GM23338 (cell line): ENCODE results near the gene ADAMTS10. TPM values are rescaled to one million over a fixed set of nuclear protein-coding genes. Genes with fewer than 3 reads are reported as not detected.
A peak's percentile ranks its signal among the peaks of the same experiment; 100 is the strongest.

Experiments used
- ATAC-seq: fragments of 200-7000 bp; cut with Tn5 transposase; 3 replicates; pipeline ENCODE4 v1.9.1; 2020
- DNase-seq: peaks from one replicate; pipeline ENCODE4 v3.0.0-alpha.2; 2015; ENCODE audit warnings: low spot score
- H2AFZ ChIP-seq: fragments of 200-600 bp; sonication (generic); 2 replicates; pipeline ENCODE4 v1.8.0; 2016; ENCODE audit warnings: antibody characterized with exemption, mild to moderate bottlenecking, moderate library complexity
- H3F3A ChIP-seq: fragments of 200-600 bp; sonication (generic); replicated peaks from 2 replicates; pipeline ENCODE4 v1.8.0; 2017; ENCODE audit warnings: antibody characterized with exemption, mixed run types, low read depth
- H3K27ac ChIP-seq: fragments of 200-600 bp; sonication (generic); 2 replicates; pipeline ENCODE4 v1.6.1; 2016; ENCODE audit warnings: low read depth
- H3K27me3 ChIP-seq: fragments of 200-600 bp; sonication (generic); 2 replicates; pipeline ENCODE4 v1.8.0; 2016; ENCODE audit warnings: mild to moderate bottlenecking, mixed run types, moderate library complexity; ENCODE audit not compliant: insufficient read depth
- H3K36me3 ChIP-seq: fragments of 200-600 bp; sonication (generic); 2 replicates; pipeline ENCODE4 v1.8.0; 2016; ENCODE audit warnings: mild to moderate bottlenecking; ENCODE audit not compliant: insufficient read depth
- H3K4me1 ChIP-seq: fragments of 200-600 bp; sonication (generic); 2 replicates; pipeline ENCODE4 v1.8.0; 2016; ENCODE audit warnings: mild to moderate bottlenecking, moderate library complexity; ENCODE audit not compliant: insufficient read depth
- H3K4me2 ChIP-seq: fragments of 200-600 bp; sonication (generic); 2 replicates; pipeline ENCODE4 v1.7.1; 2017; ENCODE audit warnings: mixed run types
- H3K4me3 ChIP-seq: fragments of 200-600 bp; sonication (generic); 2 replicates; pipeline ENCODE4 v1.6.1; 2016; ENCODE audit warnings: mixed run types
- H3K79me2 ChIP-seq: fragments of 200-600 bp; sonication (generic); replicated peaks from 2 replicates; pipeline ENCODE4 v1.8.0; 2017; ENCODE audit warnings: mild to moderate bottlenecking; ENCODE audit not compliant: insufficient read depth
- H3K9me2 ChIP-seq: fragments of 200-600 bp; sonication (generic); 2 replicates; pipeline ENCODE4 v1.8.0; 2017; ENCODE audit not compliant: insufficient read depth
- H4K20me1 ChIP-seq: fragments of 200-600 bp; sonication (generic); replicated peaks from 2 replicates; pipeline ENCODE4 v1.8.0; 2017; ENCODE audit warnings: mild to moderate bottlenecking; ENCODE audit not compliant: insufficient read depth
- H3K27ac Mint-ChIP-seq: 2 replicates; pipeline ENCODE4 v1.8.0; 2020; ENCODE audit warnings: inconsistent platforms, mild to moderate bottlenecking, moderate library complexity, mixed read lengths
- H3K27me3 Mint-ChIP-seq: 3 replicates; pipeline ENCODE4 v1.8.0; 2022; ENCODE audit warnings: low read depth, mild to moderate bottlenecking, moderate library complexity, mixed read lengths, inconsistent platforms; ENCODE audit not compliant: insufficient read depth, poor library complexity
- H3K36me3 Mint-ChIP-seq: 3 replicates; pipeline ENCODE4 v1.8.0; 2021; ENCODE audit warnings: low read depth, mild to moderate bottlenecking, inconsistent platforms, moderate library complexity, mixed read lengths
- H3K4me1 Mint-ChIP-seq: 3 replicates; pipeline ENCODE4 v1.8.0; 2020; ENCODE audit warnings: mild to moderate bottlenecking, inconsistent platforms, mixed read lengths
- H3K4me3 Mint-ChIP-seq: 3 replicates; pipeline ENCODE4 v1.8.0; 2021; ENCODE audit warnings: moderate library complexity, mild to moderate bottlenecking, inconsistent platforms, mixed read lengths
- H3K9me3 Mint-ChIP-seq: 3 replicates; pipeline ENCODE4 v1.8.0; 2020; ENCODE audit warnings: moderate library complexity, mild to moderate bottlenecking, inconsistent platforms, mixed read lengths
- CREB1 ChIP-seq: fragments of 250-450 bp; sonication (Bioruptor Pico); IDR thresholded peaks from 2 replicates; pipeline ENCODE4 v1.5.0; 2020; ENCODE audit warnings: low read depth, mild to moderate bottlenecking, moderate library complexity
- CTCF ChIP-seq, 2 experiments: fragments of 200-600 bp in 1 of 2; sonication (generic) in 1 of 2; conservative IDR thresholded peaks; 2 replicates each; pipeline versions ENCODE4 v1.5.1 to v1.6.1; 2016 to 2017; ENCODE audit warnings: antibody characterized with exemption in 2 of 2, low read depth in 2 of 2, mild to moderate bottlenecking in 2 of 2, moderate library complexity in 1 of 2
- ETS1 ChIP-seq: IDR thresholded peaks from 2 replicates; pipeline ENCODE4 v1.6.1; 2016; ENCODE audit warnings: antibody characterized with exemption
- JUNB ChIP-seq: IDR thresholded peaks from one replicate; pipeline ENCODE4 v1.6.1; 2016; ENCODE audit warnings: antibody characterized with exemption; ENCODE audit not compliant: unreplicated experiment
- ZNF114 ChIP-seq: fragments of 250-450 bp; sonication (Bioruptor Pico); IDR thresholded peaks from 2 replicates; pipeline ENCODE4 v1.5.0; 2020; ENCODE audit warnings: mild to moderate bottlenecking, moderate library complexity
- polyA plus RNA-seq: library from polyadenylated mRNA; unstranded; fragments of >200 nt; fragmentation: Nextera tagmentation; extraction: Ambion mirVana; gene quantifications from 2 replicates; pipeline ENCODE4 v1.2.1, GENCODE V29; 2016
- total RNA-seq: library from RNA; depleted of rRNA; stranded (reverse); fragments of >200 nt; shearing (Covaris generic); gene quantifications from 2 replicates; pipeline ENCODE4 v1.2.3, GENCODE V29; 2014
- TF ChIP-seq, protein P1 (sequence below): IDR thresholded peaks from one replicate; pipeline ENCODE4 v1.6.1; 2018; ENCODE audit warnings: antibody characterized with exemption; ENCODE audit not compliant: unreplicated experiment

The ADAMTS10 gene
- total and polyA plus RNA-seq, 2 experiments from 2014 or later: 5.0 to 25.9 TPM

DNA sequence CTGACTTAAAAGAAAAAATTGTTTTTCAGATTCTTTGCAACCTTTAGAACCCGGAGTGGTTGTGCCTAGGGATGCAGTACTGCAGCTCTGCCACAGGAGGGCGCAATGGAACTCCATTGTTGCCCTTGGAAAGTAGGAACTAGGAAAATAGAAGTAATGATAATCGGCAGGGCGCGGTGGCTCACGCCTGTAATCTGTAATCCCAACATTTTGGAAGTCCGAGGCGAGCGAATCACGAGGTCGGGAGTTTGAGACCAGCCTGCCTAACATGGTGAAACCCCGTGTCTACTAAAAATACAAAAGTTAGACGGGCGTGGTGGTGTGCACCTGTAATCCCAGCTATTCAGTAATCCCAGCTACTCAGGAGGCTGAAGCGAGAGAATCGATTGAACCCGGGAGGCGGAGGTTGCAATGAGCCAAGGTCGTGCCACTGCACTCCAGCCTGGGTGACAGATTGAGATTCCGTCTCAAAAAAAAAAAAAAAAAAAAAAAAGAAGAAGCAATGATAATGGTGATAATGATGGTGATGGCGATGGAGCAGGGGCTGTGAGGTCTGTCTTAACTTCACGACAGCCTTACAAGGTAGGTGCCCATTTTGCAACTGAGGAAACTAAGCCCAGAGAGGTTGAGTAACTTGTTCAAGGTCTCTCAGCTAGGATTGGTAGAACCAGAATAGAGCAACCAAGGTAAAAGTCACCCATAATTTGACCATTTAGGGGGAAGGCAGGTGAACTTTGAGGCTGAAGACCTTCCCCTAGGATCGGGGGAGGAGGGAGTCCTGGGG lies 5.5 kb upstream of the ADAMTS10 start:
- Mint-ChIP-seq H3K4me1 (peaks cover 10% of the 10 kb centered on the region; the same call in 2 of the 3 replicates), H3K27ac (no peak overlapping the region), H3K27me3 (peaks cover 24% of the 10 kb centered on the region), H3K36me3 (no peaks in the 10 kb centered on the region), H3K4me3 (no peak overlapping the region), H3K9me3 (peaks cover 2% of the 10 kb centered on the region; the same call in 1 of the 3 replicates)
- Histone ChIP-seq H3K79me2 (no peaks in the 10 kb centered on the region), H4K20me1 (no peaks in the 10 kb centered on the region), H3K27ac (no peak overlapping the region), H3F3A (peaks cover 5% of the 10 kb centered on the region), H3K4me1 (peaks cover 11% of the 10 kb centered on the region; the same call in 1 of the 2 replicates), H2AFZ (no peak overlapping the region), H3K27me3 (no peaks in the 10 kb centered on the region), H3K4me2 (no peak overlapping the region), H3K36me3 (no peaks in the 10 kb centered on the region), H3K9me2 (no peaks in the 10 kb centered on the region), H3K4me3 (no peak overlapping the region)
- peak; percentile 18 for ATAC-seq
- TF ChIP-seq, protein P1, sequence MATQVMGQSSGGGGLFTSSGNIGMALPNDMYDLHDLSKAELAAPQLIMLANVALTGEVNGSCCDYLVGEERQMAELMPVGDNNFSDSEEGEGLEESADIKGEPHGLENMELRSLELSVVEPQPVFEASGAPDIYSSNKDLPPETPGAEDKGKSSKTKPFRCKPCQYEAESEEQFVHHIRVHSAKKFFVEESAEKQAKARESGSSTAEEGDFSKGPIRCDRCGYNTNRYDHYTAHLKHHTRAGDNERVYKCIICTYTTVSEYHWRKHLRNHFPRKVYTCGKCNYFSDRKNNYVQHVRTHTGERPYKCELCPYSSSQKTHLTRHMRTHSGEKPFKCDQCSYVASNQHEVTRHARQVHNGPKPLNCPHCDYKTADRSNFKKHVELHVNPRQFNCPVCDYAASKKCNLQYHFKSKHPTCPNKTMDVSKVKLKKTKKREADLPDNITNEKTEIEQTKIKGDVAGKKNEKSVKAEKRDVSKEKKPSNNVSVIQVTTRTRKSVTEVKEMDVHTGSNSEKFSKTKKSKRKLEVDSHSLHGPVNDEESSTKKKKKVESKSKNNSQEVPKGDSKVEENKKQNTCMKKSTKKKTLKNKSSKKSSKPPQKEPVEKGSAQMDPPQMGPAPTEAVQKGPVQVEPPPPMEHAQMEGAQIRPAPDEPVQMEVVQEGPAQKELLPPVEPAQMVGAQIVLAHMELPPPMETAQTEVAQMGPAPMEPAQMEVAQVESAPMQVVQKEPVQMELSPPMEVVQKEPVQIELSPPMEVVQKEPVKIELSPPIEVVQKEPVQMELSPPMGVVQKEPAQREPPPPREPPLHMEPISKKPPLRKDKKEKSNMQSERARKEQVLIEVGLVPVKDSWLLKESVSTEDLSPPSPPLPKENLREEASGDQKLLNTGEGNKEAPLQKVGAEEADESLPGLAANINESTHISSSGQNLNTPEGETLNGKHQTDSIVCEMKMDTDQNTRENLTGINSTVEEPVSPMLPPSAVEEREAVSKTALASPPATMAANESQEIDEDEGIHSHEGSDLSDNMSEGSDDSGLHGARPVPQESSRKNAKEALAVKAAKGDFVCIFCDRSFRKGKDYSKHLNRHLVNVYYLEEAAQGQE: no peak
- no peak for TF ChIP-seq CREB1 (CRISPR knock-in tag)
- TF ChIP-seq CTCF (conservative IDR thresholded peaks at IDR 0.05; ENCODE audit: low read depth in 2 of 2): peak; percentile 84 to 99
- no peak for TF ChIP-seq JUNB
- DNase-seq: peak; percentile 79

DNA sequence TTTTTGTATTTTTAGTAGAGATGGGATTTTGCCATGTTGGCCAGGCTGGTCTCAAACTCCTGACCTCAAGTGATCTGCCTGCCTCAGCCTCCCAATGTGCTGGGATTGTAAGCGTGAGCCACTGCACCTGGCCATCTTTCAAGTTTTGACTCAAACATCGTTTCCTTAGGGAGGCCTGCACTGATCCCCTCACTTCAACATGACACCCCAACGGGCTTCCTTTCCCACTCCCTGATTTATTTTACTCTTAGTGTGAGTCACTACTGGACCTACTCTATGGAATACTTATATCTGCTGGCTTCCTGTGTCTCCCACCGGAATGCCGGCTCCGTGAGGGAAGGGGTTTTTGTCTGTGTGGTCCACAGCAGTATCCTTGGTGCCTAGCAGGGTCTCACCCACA lies 4.5 kb upstream of the ADAMTS10 start:
- Histone ChIP-seq H3K27me3 (no peaks in the 10 kb centered on the region), H3K79me2 (peaks cover 3% of the 10 kb centered on the region), H4K20me1 (no peaks in the 10 kb centered on the region), H3K36me3 (no peaks in the 10 kb centered on the region), H3K9me2 (no peaks in the 10 kb centered on the region), H3K4me3 (no peak overlapping the region), H3K4me2 (no peak overlapping the region), H2AFZ (no peak overlapping the region), H3F3A (peaks cover 5% of the 10 kb centered on the region), H3K27ac (no peak overlapping the region), H3K4me1 (peaks cover 11% of the 10 kb centered on the region; the same call in 1 of the 2 replicates)
- ATAC-seq (no peak), DNase-seq (no peak)
- peaks cover 12% of the 10 kb centered on the region; the same call in 2 of the 3 replicates for H3K4me1 Mint-ChIP-seq
- peaks cover 26% of the 10 kb centered on the region for H3K27me3 Mint-ChIP-seq
- H3K36me3 Mint-ChIP-seq: no peaks in the 10 kb centered on the region; the same call in 2 of the 3 replicates
- peaks cover 4% of the 10 kb centered on the region; the same call in 2 of the 3 replicates for H3K9me3 Mint-ChIP-seq
- TF ChIP-seq ZNF114 (CRISPR knock-in tag) (no peak), ETS1 (no peak), JUNB (no peak)
- H3K4me3 Mint-ChIP-seq: no peak overlapping the region; the same call in 2 of the 3 replicates
- no peak overlapping the region for H3K27ac Mint-ChIP-seq
